H1 (cell line): Measurements from ENCODE around the gene BCL2L12.

ENCODE experiments used
- CEBPB ChIP-seq: IDR thresholded peaks from 2 replicates; pipeline ENCODE4 v1.6.1; 2012; ENCODE audit warnings: low read depth, low read length
- EGR1 ChIP-seq: IDR thresholded peaks from 2 replicates; pipeline ENCODE4 v1.6.1; 2011; ENCODE audit warnings: low read depth, low read length, borderline replicate concordance
- FOSL1 ChIP-seq: IDR thresholded peaks from 2 replicates; pipeline ENCODE4 v1.6.1; 2011; ENCODE audit warnings: mild to moderate bottlenecking, low read depth, low read length, moderate library complexity; ENCODE audit not compliant: insufficient read depth
- KDM5A ChIP-seq: fragments of 200-600 bp; IDR thresholded peaks from 2 replicates; pipeline ENCODE4 v1.7.1; 2012; ENCODE audit warnings: mild to moderate bottlenecking, low read length, inconsistent platforms, mixed read lengths
- POLR2A ChIP-seq, 2 experiments: IDR thresholded peaks; 1 replicate in 1 of 2; 2 replicates in 1 of 2; pipeline ENCODE4 v1.6.1; 2011; ENCODE audit warnings: low read depth in 2 of 2, low read length in 2 of 2, mild to moderate bottlenecking in 2 of 2; ENCODE audit errors: control extremely low read depth in 1 of 2
- POLR2AphosphoS5 ChIP-seq: IDR thresholded peaks from 2 replicates; pipeline ENCODE4 v1.6.1; 2011; ENCODE audit warnings: low read depth, low read length
- RAD21 ChIP-seq, 2 experiments: IDR thresholded peaks in 1 of 2; conservative IDR thresholded peaks in 1 of 2; 2 replicates each; pipeline ENCODE4 v1.6.1; 2011; ENCODE audit warnings: low read depth in 2 of 2, low read length in 2 of 2, improper control_type of control experiment in 1 of 2, inconsistent platforms in 1 of 2, mild to moderate bottlenecking in 1 of 2, moderate library complexity in 1 of 2
- RFX5 ChIP-seq: IDR thresholded peaks from 2 replicates; pipeline ENCODE4 v1.6.1; 2011; ENCODE audit warnings: low read depth, low read length, improper control_type of control experiment, borderline replicate concordance
- SAP30 ChIP-seq: fragments of 300-600 bp; sonication (generic); IDR thresholded peaks from 2 replicates; pipeline ENCODE4 v1.7.1; 2012; ENCODE audit warnings: low read length, moderate library complexity, mild to moderate bottlenecking, inconsistent platforms; ENCODE audit not compliant: insufficient read depth, insufficient replicate concordance
- SIN3A ChIP-seq, 2 experiments: IDR thresholded peaks in 1 of 2; conservative IDR thresholded peaks in 1 of 2; 2 replicates each; pipeline ENCODE4 v1.6.1; 2011 to 2012; ENCODE audit warnings: low read length in 2 of 2, improper control_type of control experiment in 1 of 2, low read depth in 1 of 2, mild to moderate bottlenecking in 1 of 2
- SRF ChIP-seq: IDR thresholded peaks from 2 replicates; pipeline ENCODE4 v1.6.1; 2011; ENCODE audit warnings: mild to moderate bottlenecking, low read depth, low read length, moderate library complexity
- TAF1 ChIP-seq: IDR thresholded peaks from 2 replicates; pipeline ENCODE4 v1.6.1; 2011; ENCODE audit warnings: mild to moderate bottlenecking, low read depth, low read length
- ZNF274 ChIP-seq: IDR thresholded peaks from 2 replicates; pipeline ENCODE4 v1.7.0; 2012; ENCODE audit warnings: low read length, borderline replicate concordance; ENCODE audit errors: extremely low read depth
- TF ChIP-seq, protein P1 (sequence below), 3 experiments: IDR thresholded peaks; 1 replicate in 2 of 3; 2 replicates in 1 of 3; pipeline versions ENCODE4 v1.5.1 to v1.6.1; 2011; ENCODE audit warnings: low read length in 3 of 3, mild to moderate bottlenecking in 3 of 3, inconsistent platforms in 2 of 3, low read depth in 1 of 3, moderate library complexity in 1 of 3; ENCODE audit not compliant: insufficient read depth in 1 of 3; ENCODE audit errors: control extremely low read depth in 1 of 3

DNA sequence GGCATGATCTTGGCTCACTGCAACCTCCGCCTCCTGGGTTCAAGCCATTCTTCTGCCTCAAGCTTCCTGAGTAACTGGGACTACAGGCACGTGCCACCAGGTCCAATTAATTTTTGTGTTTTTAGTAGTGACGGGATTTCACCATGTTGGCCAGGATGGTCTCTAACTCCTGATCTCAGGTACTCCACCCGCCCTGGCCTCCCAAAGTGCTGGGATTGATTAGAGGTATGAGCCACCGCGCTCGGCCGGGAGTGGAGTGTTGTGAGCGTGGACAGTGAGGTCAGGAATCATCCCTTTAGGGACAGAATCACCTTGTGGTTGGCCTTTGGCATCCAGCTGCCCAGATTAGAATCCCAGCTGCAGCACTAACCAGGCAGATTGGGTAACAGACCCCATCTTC is 36.1 kb upstream of the BCL2L12 start:
- TF ChIP-seq SIN3A (conservative IDR thresholded peaks at IDR 0.05 in 1 of 2, IDR thresholded peaks at IDR 0.05 in 1 of 2; ENCODE audit: low read depth in 1 of 2, low read length in 2 of 2) (no peak), SRF (no peak), RFX5 (no peak), CEBPB (no peak), EGR1 (no peak), ZNF274 (no peak), FOSL1 (no peak), RAD21 (IDR thresholded peaks at IDR 0.05 in 1 of 2, conservative IDR thresholded peaks at IDR 0.05 in 1 of 2; ENCODE audit: low read depth in 2 of 2, low read length in 2 of 2) (no peak), POLR2AphosphoS5 (no peak), KDM5A (no peak), TAF1 (no peak), SAP30 (no peak), POLR2A (IDR thresholded peaks at IDR 0.05; ENCODE audit: control extremely low read depth in 1 of 2, low read depth in 2 of 2, low read length in 2 of 2) (peak in 1 of 2 experiments; percentile 24; a peak in 1 of 3 replicates)
- TF ChIP-seq, protein P1, sequence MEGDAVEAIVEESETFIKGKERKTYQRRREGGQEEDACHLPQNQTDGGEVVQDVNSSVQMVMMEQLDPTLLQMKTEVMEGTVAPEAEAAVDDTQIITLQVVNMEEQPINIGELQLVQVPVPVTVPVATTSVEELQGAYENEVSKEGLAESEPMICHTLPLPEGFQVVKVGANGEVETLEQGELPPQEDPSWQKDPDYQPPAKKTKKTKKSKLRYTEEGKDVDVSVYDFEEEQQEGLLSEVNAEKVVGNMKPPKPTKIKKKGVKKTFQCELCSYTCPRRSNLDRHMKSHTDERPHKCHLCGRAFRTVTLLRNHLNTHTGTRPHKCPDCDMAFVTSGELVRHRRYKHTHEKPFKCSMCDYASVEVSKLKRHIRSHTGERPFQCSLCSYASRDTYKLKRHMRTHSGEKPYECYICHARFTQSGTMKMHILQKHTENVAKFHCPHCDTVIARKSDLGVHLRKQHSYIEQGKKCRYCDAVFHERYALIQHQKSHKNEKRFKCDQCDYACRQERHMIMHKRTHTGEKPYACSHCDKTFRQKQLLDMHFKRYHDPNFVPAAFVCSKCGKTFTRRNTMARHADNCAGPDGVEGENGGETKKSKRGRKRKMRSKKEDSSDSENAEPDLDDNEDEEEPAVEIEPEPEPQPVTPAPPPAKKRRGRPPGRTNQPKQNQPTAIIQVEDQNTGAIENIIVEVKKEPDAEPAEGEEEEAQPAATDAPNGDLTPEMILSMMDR (IDR thresholded peaks at IDR 0.05; ENCODE audit: control extremely low read depth in 1 of 3, insufficient read depth in 1 of 3, low read depth in 1 of 3, low read length in 3 of 3) = no peak
